ENCODE data around the gene SERPINF2.
A peak's percentile ranks its signal among the peaks of the same experiment; 100 is the strongest.
"Not testable (repeated sequence)": the region's sequence is repeated elsewhere in the genome, so short reads cannot be mapped to it uniquely, and the experiment has no call there.

Gene SERPINF2

GRCh38 chr17:1762901-1763898 is 20.5 kb downstream of the SERPINF2 start:
- DNase-seq (ENCODE audit: low read depth, low spot score), result peak; percentile 77

- no peak for DNase-seq (ENCODE audit: low read depth, low spot score)
Observed at GRCh38 chr17:1764284-1764683, 21.6 kb downstream of the SERPINF2 start.

- DNase-seq (ENCODE audit: low read depth, low spot score), result not testable (repeated sequence)
Observed at GRCh38 chr17:1764705-1765104, 22.0 kb downstream of the SERPINF2 start.

GRCh38 chr17:1765576-1765975 is 22.9 kb downstream of the SERPINF2 start:
- no peak for DNase-seq (ENCODE audit: low read depth, low spot score)

- DNase-seq (ENCODE audit: low read depth, low spot score), result no peak
Observed at GRCh38 chr17:1766382-1767135, 23.9 kb downstream of the SERPINF2 start.

GRCh38 chr17:1767358-1767757 is 24.7 kb downstream of the SERPINF2 start:
- no peak for DNase-seq (ENCODE audit: low read depth, low spot score)

GRCh38 chr17:1769822-1770477 is 27.3 kb downstream of the SERPINF2 start:
- no peak for DNase-seq (ENCODE audit: low read depth, low spot score)

GRCh38 chr17:1773000-1773695 is 30.5 kb downstream of the SERPINF2 start:
- not testable (repeated sequence) for DNase-seq (ENCODE audit: low read depth, low spot score)

GRCh38 chr17:1773696-1774181 is 31.1 kb downstream of the SERPINF2 start:
- no peak for DNase-seq (ENCODE audit: low read depth, low spot score)

- no peak for DNase-seq (ENCODE audit: low read depth, low spot score)
Observed at GRCh38 chr17:1774390-1775176, 31.9 kb downstream of the SERPINF2 start.

GRCh38 chr17:1776328-1776727 is 33.7 kb downstream of the SERPINF2 start:
- no peak for DNase-seq (ENCODE audit: low read depth, low spot score)

- no peak for DNase-seq (ENCODE audit: low read depth, low spot score)
Observed at GRCh38 chr17:1776857-1777256, 34.2 kb downstream of the SERPINF2 start.

GRCh38 chr17:1779571-1780131 is 37.0 kb downstream of the SERPINF2 start:
- DNase-seq (ENCODE audit: low read depth, low spot score), result peak; percentile 89

- DNase-seq (ENCODE audit: low read depth, low spot score), result no peak
Observed at GRCh38 chr17:1782171-1782567, 39.5 kb downstream of the SERPINF2 start.

- DNase-seq (ENCODE audit: low read depth, low spot score), result no peak
Observed at GRCh38 chr17:1783271-1783670, 40.6 kb downstream of the SERPINF2 start.

GRCh38 chr17:1783834-1784611 is 41.4 kb downstream of the SERPINF2 start:
- DNase-seq (ENCODE audit: low read depth, low spot score), result no peak

- DNase-seq (ENCODE audit: low read depth, low spot score), result no peak
Observed at GRCh38 chr17:1785930-1786329, 43.3 kb downstream of the SERPINF2 start.

- DNase-seq (ENCODE audit: low read depth, low spot score), result no peak
Observed at GRCh38 chr17:1786708-1787107, 44.0 kb downstream of the SERPINF2 start.

- DNase-seq (ENCODE audit: low read depth, low spot score), result peak; percentile 81
Observed at GRCh38 chr17:1787301-1787902, 44.7 kb downstream of the SERPINF2 start.

Measured in smooth muscle cell of the brain vasculature (primary cell).